Hepatocyte (in vitro differentiated cells): Measurements from ENCODE around the gene SEMA4A. TPM values are rescaled to one million over a fixed set of nuclear protein-coding genes. Genes with fewer than 3 reads are reported as not detected.

Experiments used
- DNase-seq: peaks from one replicate; pipeline ENCODE4 v3.0.0-alpha.2; 2016; ENCODE audit warnings: low spot score
- H2AFZ ChIP-seq: fragments of 200-600 bp; sonication (generic); 2 replicates; pipeline ENCODE4 v1.6.0; 2016; ENCODE audit warnings: antibody characterized with exemption, mild to moderate bottlenecking
- H3K27ac ChIP-seq: fragments of 200-600 bp; sonication (generic); 2 replicates; pipeline ENCODE4 v1.5.1; 2016; ENCODE audit warnings: mild to moderate bottlenecking
- H3K27me3 ChIP-seq: fragments of 200-600 bp; sonication (generic); 2 replicates; pipeline ENCODE4 v1.6.1; 2016
- H3K36me3 ChIP-seq: fragments of 200-600 bp; sonication (generic); replicated peaks from 2 replicates; pipeline ENCODE4 v1.5.1; 2016; ENCODE audit warnings: low read depth; ENCODE audit not compliant: insufficient read depth
- H3K4me1 ChIP-seq: fragments of 200-600 bp; sonication (generic); 2 replicates; pipeline ENCODE4 v1.5.1; 2016; ENCODE audit warnings: mild to moderate bottlenecking, moderate library complexity; ENCODE audit not compliant: insufficient read depth
- H3K4me2 ChIP-seq: fragments of 200-600 bp; sonication (generic); 2 replicates; pipeline ENCODE4 v1.6.0; 2016
- H3K4me3 ChIP-seq: fragments of 200-600 bp; sonication (generic); 2 replicates; pipeline ENCODE4 v1.5.1; 2016; ENCODE audit warnings: mild to moderate bottlenecking
- H3K79me2 ChIP-seq: fragments of 200-600 bp; sonication (generic); 2 replicates; pipeline ENCODE4 v1.6.0; 2017; ENCODE audit warnings: mild to moderate bottlenecking
- H3K9me2 ChIP-seq: fragments of 200-600 bp; sonication (generic); replicated peaks from 2 replicates; pipeline ENCODE4 v1.6.0; 2017; ENCODE audit warnings: mild to moderate bottlenecking; ENCODE audit not compliant: insufficient read depth
- H3K9me3 ChIP-seq: fragments of 200-600 bp; sonication (generic); 2 replicates; pipeline ENCODE4 v1.5.1; 2016; ENCODE audit warnings: low read depth, mild to moderate bottlenecking
- H4K20me1 ChIP-seq: fragments of 200-600 bp; sonication (generic); 2 replicates; pipeline ENCODE4 v1.6.0; 2016; ENCODE audit warnings: mild to moderate bottlenecking; ENCODE audit not compliant: insufficient read depth, poor library complexity, severe bottlenecking
- CTCF ChIP-seq: fragments of 200-600 bp; sonication (generic); IDR thresholded peaks from 2 replicates; pipeline ENCODE4 v1.5.1; 2016; ENCODE audit warnings: antibody characterized with exemption, mild to moderate bottlenecking; ENCODE audit not compliant: poor library complexity
- EZH2 ChIP-seq: fragments of 200-600 bp; sonication (generic); IDR thresholded peaks from 2 replicates; pipeline ENCODE4 v1.6.1; 2016; ENCODE audit warnings: antibody characterized with exemption, mild to moderate bottlenecking, borderline replicate concordance
- EZH2phosphoT487 ChIP-seq: fragments of 200-600 bp; sonication (generic); IDR thresholded peaks from one replicate; pipeline ENCODE4 v1.6.1; 2018; ENCODE audit warnings: antibody characterized with exemption, mild to moderate bottlenecking, low read depth, moderate library complexity; ENCODE audit not compliant: unreplicated experiment, severe bottlenecking
- WGBS: methylation state at CpG from one replicate; pipeline ENCODE4 v1.1.6; 2016; ENCODE audit warnings: low lambda C conversion rate; ENCODE audit errors: missing lambda C conversion rate; 5-methylcytosine and 5-hydroxymethylcytosine counted together
- polyA plus RNA-seq: library from polyadenylated mRNA; unstranded; fragments of >200 nt; fragmentation: Nextera tagmentation; extraction: Ambion mirVana; gene quantifications from 2 replicates; pipeline ENCODE4 v1.2.1, GENCODE V29; 2016
- total RNA-seq: library from RNA; depleted of rRNA; stranded (reverse); fragments of >200 nt; gene quantifications from 2 replicates; pipeline ENCODE4 v1.2.3, GENCODE V29; 2014

The SEMA4A gene
- total and polyA plus RNA-seq, 2 experiments from 2014 or later: 1.3 to 2.1 TPM

- Histone ChIP-seq H3K79me2 (no peaks in the 10 kb centered on the region), H3K9me3 (no peaks in the 10 kb centered on the region), H3K4me3 (no peak overlapping the region), H3K27me3 (no peaks in the 10 kb centered on the region), H3K4me2 (no peak overlapping the region), H4K20me1 (no peaks in the 10 kb centered on the region), H2AFZ (no peak overlapping the region), H3K4me1 (no peaks in the 10 kb centered on the region), H3K27ac (no peak overlapping the region), H3K36me3 (no peaks in the 10 kb centered on the region), H3K9me2 (no peaks in the 10 kb centered on the region)
- no peak for DNase-seq
- 96% methylated on average over 22 of the region's 22 CpGs for WGBS
- no peak for TF ChIP-seq CTCF
- no peak for TF ChIP-seq EZH2
- TF ChIP-seq EZH2phosphoT487: no peak
These were observed 14.9 kb upstream of the SEMA4A start for GRCh38 chr1:156138458-156138867.

DNA sequence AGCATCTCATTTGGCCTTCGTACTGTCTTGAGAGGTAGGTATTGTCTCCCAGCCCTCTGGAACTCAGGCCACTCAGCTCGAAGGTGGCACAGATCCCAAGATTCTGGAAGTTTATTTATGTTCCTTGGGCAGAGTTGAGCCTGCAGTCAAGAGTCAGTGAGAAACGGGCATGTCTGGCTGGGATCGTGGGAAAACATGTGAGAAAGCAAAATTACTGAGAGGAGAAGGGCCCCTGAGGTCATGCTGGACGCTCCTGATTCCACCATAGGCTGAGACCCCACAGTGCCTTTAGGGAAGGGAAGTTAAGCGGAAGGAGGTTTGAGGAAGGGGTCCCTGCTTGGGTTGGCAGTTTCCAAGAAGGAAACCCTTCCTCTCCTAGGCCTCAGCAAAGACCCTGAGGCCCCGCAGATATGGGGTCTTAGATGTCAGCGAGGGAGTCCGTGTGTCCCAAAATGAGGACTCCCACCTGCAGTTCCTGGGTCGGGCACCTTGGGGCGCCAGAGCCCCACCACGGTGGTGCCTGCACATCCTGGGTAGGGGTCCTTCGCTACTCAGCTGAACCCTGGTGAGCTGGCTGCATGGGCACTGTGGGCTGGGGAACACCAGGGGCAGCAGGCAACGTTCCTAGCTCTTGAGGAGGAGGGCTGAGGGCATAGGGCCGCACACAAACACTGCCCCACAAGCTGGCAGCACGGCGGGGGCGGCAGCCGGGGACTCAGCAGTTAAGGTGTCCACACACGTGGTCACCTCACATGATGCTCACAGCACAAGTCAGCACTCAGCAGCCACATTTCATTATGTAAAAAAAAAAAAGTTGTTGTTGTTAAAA is 12.3 kb upstream of the SEMA4A start:
- no peaks in the 10 kb centered on the region for H3K27me3 ChIP-seq
- no peak overlapping the region for H3K4me2 ChIP-seq
- no peaks in the 10 kb centered on the region for H3K9me3 ChIP-seq
- no peak for TF ChIP-seq EZH2phosphoT487
- TF ChIP-seq CTCF: peak; percentile 47
- H4K20me1 ChIP-seq: no peaks in the 10 kb centered on the region
- H3K27ac ChIP-seq: no peak overlapping the region
- H3K4me3 ChIP-seq: no peak overlapping the region
- no peaks in the 10 kb centered on the region for H3K79me2 ChIP-seq
- no peaks in the 10 kb centered on the region for H3K9me2 ChIP-seq
- DNase-seq: no peak
- WGBS: 68% methylated on average over 20 of the region's 20 CpGs
- no peak overlapping the region for H2AFZ ChIP-seq
- H3K4me1 ChIP-seq: no peaks in the 10 kb centered on the region
- H3K36me3 ChIP-seq: no peaks in the 10 kb centered on the region

DNA sequence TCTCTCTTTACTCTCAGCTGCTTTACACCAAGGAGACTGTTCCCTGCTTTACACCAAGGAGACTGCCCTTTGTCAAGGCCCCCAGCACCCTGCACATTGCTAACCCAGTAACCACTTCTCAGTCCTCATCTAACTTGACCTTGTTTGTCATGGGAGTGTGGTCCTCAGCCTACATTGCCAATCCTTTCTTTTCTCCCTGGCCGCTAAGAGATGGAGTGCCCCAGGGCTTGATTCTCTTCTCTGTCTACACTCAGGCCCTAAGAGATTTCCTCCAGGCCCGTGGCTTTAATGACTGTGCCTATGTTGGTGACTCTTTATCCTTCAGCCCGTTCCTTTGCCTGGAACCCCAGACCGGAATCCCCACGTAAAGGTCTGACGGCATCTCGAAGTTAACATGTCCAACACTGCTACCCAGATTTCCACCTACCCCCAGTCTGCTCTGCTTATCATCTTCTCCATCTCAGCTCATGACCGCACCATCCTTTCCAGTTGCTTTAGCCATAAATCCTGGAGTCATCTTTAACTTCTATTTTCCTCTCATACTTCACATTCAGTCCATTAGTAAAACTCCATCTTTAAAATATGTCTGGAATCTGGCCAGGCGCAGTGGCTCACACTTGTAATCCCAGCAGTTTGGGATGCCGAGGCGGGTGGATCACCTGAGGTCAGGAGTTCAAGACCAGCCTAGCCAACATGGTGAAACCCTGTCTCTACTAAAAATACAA is 9.5 kb upstream of the SEMA4A start:
- peak overlapping the region; percentile 30 for H3K27ac ChIP-seq
- H3K4me1 ChIP-seq: peaks cover 13% of the 10 kb centered on the region
- H3K79me2 ChIP-seq: no peaks in the 10 kb centered on the region
- no peaks in the 10 kb centered on the region for H3K9me2 ChIP-seq
- whole genome bisulfite sequencing: 60% methylated on average over 11 of the region's 11 CpGs
- no peak for DNase-seq
- H3K36me3 ChIP-seq: no peaks in the 10 kb centered on the region
- no peaks in the 10 kb centered on the region for H3K27me3 ChIP-seq
- no peaks in the 10 kb centered on the region for H4K20me1 ChIP-seq
- no peak overlapping the region for H2AFZ ChIP-seq
- no peaks in the 10 kb centered on the region for H3K9me3 ChIP-seq
- no peak overlapping the region for H3K4me3 ChIP-seq
- H3K4me2 ChIP-seq: no peak overlapping the region
- TF ChIP-seq CTCF (no peak), EZH2phosphoT487 (no peak)
